ENCODE results near the gene ENO3.
A peak's percentile ranks its signal among the peaks of the same experiment; 100 is the strongest.

Gene ENO3

DNA sequence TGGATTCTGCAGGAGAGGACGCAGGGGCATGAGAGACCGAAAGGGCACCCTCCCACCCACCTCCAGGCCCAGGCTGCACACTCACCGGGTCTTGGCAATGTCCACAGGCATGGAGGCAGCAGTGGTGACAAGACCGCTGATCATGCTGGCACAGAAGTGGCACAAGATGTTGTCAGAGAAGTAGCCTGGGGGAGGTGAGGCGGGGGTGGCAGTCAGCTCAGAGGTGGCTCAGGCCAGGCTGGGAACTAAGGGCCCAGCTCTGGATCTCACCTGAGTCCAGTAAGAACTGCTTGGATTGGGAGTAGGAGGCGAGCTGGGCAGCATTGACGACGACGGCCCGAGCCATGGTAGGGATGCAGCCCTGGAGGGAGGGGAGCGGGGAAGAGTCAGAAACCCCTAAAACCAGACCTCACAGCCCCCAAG lies 12.8 kb upstream of the ENO3 start:
- DNase-seq, result no peak

DNA sequence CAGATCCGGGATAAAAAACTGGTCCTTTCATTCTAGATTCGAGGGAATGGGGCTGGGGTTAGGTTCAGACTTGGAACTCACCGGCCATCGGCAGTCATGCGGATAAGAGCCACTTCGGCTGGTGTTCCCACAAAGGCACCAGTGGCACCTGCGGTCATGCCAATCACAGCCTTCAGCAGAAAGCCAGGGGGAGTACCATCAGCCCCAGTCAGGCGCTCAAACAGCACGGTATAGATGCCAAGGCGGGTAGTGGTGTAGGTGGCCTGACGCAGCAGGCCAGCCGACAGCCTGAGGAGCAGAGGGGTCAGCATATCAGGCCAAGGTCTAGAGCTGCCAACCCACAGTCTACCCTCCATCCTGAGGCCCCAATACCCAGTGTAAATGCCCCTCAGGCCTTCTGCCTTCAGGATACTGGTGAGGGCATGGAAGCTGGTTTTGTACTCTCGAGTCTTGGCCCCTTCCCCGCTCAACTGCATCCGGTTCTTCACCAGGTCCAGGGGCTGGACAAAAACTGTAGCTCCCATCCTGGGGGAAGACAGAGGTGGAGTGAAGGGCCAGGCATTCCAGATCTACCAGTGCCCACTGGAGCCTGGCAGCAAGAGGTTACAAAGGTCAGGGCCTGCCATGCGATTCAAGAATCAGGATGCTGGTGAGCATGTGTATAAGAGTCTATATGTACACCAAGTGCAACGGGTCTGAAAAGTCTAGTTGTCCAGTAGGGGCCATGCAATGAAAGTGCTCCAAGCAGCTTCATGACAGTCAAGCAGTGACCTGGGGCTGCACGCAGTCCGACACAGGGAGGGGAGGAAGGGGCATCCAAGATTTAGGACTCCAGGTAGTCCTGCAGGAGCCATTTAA lies 12.0 kb upstream of the ENO3 start:
- no peak for DNase-seq

DNA sequence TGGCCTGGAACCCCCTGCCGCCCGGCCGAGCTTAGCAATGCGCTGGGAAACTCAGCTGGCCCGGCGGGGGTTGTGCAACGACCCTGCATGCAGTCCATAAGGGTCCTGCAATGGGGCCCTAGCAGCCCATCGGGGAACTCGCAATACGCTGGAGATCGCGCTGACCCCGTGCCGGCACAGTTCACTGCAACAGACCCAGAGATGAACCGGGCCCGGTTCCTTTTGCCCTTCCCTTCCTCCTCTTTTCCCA lies 11.4 kb upstream of the ENO3 start:
- DNase-seq, result no peak

DNA sequence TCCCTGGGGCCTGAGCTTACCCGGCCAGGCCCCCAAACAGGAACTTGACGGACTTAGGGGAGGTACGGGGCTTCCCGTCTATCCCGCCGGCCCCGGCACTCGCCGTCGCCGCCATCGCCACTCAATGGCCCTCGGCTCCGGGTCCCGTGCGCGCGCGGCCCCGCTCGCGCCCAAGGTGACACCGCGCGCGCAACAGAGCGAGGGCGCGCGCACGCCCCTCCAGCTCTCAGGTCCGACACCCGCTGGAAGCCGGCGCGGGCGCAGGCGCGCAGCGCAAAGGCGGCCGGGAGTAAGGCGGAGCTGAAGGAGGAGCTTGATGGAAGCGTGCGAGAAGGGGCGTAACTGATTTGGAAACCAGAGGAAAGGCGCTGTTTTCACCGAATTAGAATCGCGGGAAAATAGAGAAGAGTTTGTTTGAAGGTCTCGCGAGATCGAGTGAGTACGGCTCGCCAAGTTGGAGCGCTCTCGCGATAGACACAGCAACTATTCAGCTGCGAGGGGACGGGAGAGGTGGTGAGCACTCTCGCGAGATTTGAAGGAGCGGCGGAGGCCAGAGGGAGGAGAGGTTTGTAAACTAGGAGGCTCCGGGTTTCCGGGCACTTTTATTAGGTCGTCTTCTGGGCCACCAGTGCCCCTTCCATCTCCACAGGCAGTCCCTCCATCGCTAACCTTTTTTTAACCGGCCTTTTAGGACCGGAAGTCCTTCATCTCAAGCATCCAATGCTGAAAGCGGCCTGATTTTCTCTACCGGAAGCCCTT lies 10.9 kb upstream of the ENO3 start, which contains the start of the genes RNF167 and SLC25A11:
TSS of gene RNF167 (plus strand) at position 473 of the 759 bp plus-strand sequence. CDS start 642 bp downstream, outside the sequence.
TSS of gene SLC25A11 (minus strand) at position 251 of the 759 bp plus-strand sequence. CDS start at position 115, 136 bp downstream.
- peak; percentile 93 for DNase-seq

DNA sequence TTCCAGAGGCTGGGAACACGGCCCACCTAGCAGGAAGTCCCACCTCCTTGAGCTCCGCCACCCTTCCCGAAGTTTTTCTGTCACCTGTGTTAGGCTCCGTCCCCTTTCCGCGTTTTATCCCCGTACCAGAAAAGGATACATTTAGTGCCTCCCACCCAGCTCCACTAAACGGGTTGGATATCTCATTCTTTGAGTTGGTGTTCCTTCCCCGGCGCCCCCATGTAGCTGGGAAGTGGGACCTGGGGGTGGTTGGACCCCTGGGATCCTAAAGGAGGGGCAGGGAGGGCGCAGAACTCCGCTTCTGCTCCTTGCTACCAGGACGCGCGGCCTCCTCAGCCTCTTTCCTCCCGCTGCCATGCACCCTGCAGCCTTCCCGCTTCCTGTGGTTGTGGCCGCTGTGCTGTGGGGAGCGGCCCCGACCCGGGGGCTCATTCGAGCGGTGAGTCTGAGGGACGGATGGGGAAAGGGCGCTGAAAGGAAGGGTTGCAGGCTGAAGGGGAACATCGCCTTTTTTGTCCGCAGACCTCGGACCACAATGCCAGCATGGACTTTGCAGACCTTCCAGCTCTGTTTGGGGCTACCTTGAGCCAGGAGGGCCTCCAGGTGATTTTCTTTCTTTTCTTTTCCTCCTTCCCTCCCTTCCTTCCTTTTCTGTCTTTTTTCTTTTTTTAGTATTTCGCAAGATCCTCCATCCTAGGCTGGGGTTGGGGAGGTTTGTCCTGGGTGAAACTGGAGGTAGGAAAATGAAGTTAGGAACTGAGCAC lies 10.2 kb upstream of the ENO3 start:
- no peak for DNase-seq

DNA sequence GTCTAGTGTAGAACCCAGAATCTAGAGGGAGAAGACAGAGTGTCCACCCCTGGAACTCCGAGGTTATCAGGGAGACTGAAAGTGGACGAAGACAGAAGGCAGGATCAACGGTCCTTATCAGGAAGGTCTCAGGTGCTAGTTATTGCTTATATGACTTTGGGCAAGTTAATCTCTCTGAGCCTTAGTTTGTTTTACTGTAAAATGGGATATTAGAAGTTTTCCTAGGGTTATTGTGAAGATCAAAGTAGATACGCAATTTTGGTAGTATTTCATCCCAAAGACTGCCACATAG lies 9.7 kb upstream of the ENO3 start:
- no peak for DNase-seq

DNA sequence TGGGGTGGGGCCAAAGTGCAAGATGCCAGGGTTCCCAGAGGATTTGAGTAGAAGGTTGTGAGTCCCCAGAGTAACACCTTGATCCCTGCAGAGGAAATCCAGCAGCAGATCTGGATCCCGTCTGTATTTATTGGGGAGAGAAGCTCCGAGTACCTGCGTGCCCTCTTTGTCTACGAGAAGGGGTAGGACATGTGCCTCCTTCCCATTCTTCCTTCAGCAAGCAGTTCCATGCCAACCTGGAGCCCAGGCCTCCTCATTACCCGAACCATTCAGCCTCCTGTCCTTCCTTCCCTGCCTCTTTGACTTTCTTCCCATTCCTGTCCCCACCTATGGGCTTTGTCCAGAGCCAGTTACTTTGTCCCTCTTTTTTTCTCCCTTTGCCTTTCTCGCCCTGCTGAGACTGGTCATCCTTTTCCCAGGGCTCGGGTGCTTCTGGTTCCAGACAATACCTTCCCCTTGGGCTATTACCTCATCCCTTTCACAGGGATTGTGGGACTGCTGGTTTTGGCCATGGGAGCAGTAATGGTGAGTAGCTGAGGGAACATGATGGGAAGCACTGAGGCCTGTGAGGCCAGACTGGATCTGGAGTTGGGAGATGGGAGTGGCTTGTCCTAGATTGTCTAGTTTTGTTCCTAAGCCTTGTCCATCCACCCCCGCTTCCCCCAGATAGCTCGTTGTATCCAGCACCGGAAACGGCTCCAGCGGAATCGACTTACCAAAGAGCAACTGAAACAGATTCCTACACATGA lies 8.0 kb upstream of the ENO3 start:
- DNase-seq, result no peak

DNA sequence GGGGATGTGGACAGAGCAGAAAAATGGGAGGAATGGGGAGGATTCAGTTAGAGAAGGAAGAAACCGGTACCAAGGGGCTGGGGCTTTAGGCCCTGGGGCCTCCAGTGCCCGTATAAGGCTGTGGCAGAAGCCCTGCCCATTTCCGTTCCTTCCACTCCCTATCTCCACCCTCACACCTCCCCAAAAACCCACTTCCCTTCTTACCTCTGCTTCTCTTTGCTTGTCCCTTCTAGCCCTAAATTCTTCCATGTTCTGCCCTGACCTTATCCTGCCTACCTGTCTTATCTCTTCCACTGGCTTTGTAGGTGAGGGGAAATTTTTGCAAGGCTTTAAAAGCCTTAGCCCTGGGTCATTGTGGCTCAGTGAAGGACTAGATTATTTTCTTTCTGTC lies 6.8 kb upstream of the ENO3 start:
- DNase-seq, result no peak

DNA sequence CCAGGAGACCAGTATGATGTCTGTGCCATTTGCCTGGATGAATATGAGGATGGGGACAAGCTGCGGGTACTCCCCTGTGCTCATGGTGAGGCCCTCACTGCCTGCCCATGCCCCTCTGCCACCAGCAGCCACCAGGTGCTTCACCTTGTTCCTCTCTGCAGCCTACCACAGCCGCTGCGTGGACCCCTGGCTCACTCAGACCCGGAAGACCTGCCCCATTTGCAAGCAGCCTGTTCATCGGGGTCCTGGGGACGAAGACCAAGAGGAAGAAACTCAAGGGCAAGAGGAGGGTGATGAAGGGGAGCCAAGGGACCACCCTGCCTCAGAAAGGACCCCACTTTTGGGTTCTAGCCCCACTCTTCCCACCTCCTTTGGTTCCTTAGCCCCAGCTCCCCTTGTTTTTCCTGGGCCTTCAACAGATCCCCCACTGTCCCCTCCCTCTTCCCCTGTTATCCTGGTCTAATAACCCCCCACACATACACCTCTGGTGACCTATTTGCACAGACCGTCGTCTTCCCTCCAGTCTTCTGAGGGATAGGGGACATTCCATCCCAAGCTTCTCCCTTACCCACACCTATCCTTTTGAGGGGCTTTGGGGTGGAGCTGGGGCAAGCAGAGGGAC lies 6.3 kb upstream of the ENO3 start:
- no peak for DNase-seq

DNA sequence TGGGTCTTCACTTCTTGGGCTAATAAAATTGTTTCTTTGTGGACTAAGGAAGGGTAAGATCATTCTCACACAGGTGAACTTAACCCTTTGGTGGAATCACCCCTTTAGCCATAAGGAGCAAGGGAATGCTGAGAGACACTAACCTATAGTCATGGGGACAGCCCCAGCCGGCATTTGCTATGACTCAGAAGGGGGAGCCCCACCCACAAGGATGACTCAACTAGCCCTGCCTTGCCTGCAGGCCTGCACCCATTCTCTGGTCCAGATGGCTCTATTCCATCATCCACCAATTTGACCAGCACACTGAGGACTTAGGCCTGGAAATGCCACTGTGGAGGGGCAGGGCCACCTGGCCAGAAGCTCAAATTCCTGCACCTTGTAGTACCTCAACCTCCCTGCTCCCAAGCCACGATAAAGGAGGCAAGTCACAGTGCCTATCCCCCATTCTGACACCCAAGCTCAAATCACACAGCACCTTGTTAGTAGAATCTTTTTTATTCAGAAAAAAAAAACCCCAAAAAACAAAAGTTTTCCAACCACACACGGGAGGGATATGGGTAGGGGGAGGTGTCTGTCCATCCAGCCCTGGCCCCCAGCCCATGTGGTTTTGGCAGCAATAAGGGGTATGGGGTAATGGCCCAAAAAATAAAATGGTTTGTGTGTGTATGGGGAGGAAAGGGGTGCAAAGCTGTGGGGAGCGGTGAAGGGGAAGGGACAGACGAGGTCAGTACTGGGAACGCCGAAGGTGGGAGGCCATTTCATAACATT lies 5.6 kb upstream of the ENO3 start:
- DNase-seq, result no peak

DNA sequence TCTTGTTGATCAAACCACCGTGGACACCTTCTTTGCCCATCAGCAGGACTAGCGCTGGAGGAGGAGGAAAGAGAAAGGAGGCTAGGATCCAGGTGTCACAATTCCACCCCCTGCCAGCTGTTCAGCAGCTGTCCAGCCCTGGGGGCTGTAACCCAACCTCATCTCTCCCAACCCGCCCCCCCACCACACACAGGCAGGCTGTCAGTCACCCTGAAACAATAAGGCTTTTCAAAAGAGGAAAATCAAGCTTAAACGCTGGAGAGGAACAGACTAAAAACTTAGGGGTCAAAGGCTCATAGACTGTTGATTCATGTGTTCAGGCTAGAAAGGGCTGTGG lies 5.0 kb upstream of the ENO3 start:
- no peak for DNase-seq

DNA sequence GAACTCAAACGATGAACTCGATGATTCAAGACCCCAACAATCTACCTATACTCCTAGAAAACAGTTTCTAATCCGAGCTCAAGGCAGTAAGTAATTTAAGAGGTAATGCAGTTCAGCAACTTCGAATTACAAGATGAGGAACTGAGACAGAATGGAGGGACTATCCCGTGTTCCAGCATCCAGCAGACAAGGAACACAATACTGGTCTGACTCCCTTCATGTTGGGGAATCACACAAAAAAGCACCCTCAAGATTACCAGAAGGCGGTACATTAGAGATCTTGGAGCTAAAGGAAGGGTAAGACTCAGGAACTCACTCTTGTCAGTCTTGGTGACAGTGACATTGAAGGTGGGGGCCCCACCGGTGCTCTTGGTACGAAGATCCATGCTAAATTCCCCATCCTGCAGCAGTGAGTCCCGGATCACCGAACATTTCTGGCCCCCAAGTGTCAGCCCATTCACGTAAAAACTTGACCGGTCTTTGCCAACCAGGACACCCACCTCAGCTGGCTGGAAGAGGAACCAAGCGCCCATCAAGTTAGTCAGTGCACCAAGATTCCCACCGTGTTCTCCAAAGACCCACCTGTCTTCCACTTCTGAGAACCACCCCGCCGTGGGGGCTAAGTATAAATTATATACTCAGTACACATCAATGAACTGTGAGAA lies 4.5 kb upstream of the ENO3 start:
- no peak for DNase-seq

DNA sequence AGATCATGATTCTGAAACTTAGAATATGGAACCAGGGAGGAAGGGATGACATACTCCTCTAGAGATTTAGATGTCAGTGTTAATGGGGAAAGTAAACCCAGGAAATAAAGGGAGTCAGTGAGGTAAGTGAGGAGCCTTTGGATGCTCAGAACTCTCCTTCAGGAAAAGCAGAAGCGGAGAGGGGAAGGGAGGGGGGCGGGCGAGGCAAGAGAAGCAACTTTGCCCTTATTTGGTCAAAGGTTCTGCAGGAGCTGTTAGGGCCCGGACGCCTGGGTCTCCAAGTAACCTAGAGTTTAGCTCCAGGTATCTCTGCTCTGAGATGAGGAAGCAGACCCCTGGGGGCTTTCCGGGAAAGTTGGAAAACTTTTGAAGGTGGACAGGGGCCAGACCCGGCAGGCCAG lies 3.9 kb upstream of the ENO3 start:
- no peak for DNase-seq

DNA sequence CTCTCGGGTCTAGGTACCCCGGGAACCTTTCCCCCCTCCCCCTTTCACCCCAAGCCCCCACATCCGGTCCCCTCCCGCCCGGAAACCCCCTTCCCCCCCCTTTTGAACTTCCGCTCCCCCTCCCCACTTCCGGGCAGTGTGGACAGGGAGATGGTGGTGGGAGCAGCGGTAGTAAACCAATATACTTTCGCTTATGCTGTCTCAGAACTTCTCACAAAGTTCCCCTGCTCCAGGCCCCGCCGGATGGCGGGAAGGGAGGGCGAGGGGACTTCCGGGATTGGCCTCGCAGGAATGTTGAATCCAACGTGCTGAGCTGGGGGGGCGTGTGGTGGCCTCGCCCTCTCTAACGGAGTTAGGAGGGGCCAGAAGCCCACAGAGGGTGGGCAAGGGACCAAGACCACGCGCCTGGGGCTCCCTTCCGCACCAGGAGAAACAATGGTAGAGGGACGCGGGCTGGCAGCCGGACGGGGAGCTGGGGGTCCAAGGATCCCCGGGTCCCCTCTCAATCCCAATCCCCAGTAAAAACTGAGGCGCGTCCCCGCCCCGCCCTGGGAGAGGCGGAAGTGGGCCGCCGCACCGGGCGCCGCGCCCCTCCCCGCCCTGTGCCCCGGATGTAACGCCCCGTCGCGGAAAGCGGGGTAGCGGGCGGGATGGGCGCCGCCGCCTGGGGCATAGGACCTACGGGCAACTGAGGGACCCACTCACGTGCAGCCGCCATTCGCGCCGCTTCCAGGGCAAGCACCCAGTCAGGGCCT lies 3.3 kb upstream of the ENO3 start:
- DNase-seq, result no peak

DNA sequence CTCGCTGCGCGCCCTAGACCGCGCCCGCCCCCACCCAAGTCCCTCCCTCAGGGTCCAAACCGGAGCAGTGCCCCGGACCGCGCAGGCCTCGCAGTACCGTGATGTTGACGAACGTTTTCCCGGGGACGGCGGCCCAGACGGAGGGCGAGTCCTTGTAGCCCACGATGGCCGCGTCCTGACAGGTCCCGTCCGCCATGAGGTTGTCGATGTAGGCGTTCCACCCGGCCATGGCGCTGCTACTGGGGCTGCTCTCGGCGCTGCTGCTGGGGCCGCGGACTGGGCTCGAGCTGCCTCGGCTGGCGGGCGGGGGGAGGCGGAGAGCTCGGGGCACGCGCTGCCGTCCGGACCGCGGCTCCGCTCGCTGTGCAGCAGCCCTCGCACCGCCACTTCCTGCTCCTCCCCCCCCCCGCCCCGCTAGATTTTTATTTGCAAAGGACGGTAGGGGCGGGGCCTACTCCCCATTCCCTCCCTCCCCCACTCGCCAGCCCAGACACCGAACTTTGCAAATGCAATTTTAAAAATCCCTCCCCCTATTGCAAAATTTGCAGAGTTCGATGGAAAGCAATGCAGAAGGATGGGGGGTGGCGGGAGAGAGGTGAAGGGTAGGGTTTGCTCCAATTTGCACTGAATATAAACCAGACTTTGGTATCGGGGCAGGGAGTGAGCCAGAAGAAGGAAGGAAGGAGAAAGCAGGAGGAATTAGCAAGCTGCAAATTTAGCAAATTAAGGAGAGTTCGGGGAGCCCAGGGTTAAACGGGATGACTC lies 2.6 kb upstream of the ENO3 start, which contains the start of gene PFN1:
TSS of gene PFN1 (minus strand) at position 365 of the 765 bp plus-strand sequence. CDS start at position 229, 136 bp downstream.
- DNase-seq, result peak; percentile 69

DNA sequence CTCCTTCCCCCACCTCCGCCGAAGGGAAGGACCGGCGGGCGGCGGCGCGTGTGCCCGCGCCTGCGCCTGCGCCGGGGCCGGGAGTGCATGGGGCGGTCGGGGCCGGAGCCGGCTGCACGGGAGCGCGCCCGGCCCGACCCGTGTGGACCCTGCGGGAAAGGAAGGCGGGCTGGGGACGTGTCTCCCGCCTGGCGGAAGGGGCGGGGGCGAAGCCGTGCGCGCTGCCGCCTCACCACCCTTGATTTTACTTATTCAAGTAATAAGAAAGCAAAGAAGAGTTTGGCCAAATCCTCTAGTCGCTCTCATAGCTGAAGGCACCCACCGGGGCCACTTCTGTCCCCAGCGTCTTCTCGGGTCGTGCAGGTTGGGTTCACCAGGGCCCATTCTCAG lies 2.0 kb upstream of the ENO3 start:
- DNase-seq, result peak; percentile 69

DNA sequence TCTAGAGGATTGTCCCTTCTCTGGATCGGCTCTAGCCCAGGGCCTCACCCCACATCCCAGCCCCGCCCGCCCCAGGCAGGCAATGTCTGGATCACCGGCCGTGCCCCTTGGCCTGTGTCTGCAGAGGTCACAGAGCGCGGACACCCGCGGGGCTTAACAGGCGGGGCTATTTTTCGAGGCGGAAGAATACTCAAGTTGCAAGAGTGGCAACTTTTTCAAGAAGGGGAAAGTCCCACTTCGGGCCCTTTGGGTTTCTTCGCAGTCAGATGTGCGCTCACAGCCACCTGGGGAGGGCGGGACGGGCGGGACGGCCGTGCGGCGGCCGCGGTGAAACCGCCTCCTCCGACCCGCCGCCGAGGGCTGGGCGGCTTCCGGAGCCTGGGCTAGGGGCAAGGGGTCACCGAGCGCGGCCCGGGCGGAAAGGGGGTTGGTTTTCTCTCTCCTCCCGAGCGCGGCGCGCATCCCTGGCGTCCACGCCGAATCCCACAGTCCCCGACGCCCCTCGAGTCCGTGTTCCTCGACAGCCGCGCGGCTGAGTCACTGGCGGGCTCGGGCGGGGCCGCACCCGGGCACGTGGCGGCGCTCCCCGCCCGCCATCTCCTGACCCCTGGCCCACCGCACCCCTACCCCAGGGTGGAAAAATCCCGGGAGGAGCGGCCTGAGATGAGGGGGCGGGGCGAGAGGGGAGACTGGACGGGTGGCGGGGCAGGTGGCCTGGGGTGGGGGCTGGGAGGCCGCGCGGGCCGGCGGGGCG lies 1.4 kb upstream of the ENO3 start:
- no peak for DNase-seq

DNA sequence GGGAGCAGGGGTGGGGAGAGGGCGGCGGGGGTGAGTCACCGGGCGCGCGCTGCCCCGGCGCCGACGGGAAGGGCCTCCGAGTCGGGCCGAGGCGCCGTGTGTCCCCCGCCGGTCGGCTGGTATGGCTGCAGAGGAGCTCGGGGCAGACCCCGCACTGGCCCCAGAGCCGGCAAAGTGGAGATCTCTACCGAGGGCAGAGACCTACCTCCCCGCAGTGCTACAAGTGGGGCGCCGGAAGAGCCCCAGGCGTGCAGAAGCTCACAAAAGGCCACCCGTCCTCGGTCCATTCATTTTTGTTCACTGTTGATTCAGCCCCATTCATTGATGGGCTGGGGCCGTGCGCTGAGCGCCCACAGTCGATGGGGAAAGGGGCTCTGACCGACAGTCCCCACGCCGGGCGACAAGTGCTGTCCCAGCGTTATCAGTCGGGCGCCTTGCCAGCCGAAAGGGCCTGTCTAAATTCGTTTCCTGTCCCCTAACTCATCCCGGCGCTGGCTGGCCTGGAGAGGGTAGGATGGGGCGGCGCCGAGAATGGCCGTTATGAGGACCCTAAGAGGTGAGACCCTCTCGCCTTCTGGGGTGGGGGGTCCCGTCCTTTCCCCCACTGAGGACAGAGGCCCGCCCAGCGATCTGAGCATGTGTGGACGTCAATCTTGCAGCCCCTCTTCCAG lies 709 bp upstream of the ENO3 start:
- peak; percentile 31 for DNase-seq
